Activated B cell treated with CpG ODN at 0.5 μM for 24 hours (primary cell): Measurements from ENCODE around the gene STC2. TPM values are rescaled to one million over a fixed set of nuclear protein-coding genes. Genes with fewer than 3 reads are reported as not detected.
A peak's percentile ranks its signal among the peaks of the same experiment; 100 is the strongest.

Experiments
- ATAC-seq: fragments of 200-7000 bp; cut with Tn5 transposase; one replicate; pipeline ENCODE4 v1.10.0; 2021; ENCODE audit warnings: low read depth, mild to moderate bottlenecking, moderate library complexity
- CTCF ChIA-PET: fragments of 350-600 bp; sonication (Branson Sonifier 250); formaldehyde crosslinking; loops from one replicate; lab custom pipeline; 2021; ENCODE audit warnings: antibody characterized with exemption; lab: Charles Lee
- POLR2A ChIA-PET: fragments of 350-600 bp; sonication (Branson Sonifier 250); formaldehyde crosslinking; loops from one replicate; lab custom pipeline; 2021; ENCODE audit warnings: antibody characterized with exemption; lab: Charles Lee
- DNase-seq: peaks from one replicate; pipeline ENCODE4 v3.0.0; 2022
- H3K27ac Mint-ChIP-seq: one replicate; pipeline ENCODE4 v1.8.0; 2020; ENCODE audit warnings: mixed read lengths
- H3K27me3 Mint-ChIP-seq: one replicate; pipeline ENCODE4 v1.8.0; 2021; ENCODE audit warnings: mixed read lengths
- H3K36me3 Mint-ChIP-seq: one replicate; pipeline ENCODE4 v1.8.0; 2021; ENCODE audit warnings: low read depth, mixed read lengths
- H3K4me1 Mint-ChIP-seq: one replicate; pipeline ENCODE4 v1.8.0; 2021; ENCODE audit warnings: mixed read lengths
- H3K4me3 Mint-ChIP-seq: one replicate; pipeline ENCODE4 v1.8.0; 2020; ENCODE audit warnings: mild to moderate bottlenecking, mixed read lengths
- H3K9me3 Mint-ChIP-seq: one replicate; pipeline ENCODE4 v1.8.0; 2020; ENCODE audit warnings: mixed read lengths
- CTCF ChIP-seq: fragments of 200-600 bp; IDR thresholded peaks from one replicate; pipeline ENCODE4 v1.8.0; 2022; ENCODE audit warnings: antibody characterized with exemption, mild to moderate bottlenecking
- intact Hi-C: fragments of 100-400 bp; cut with micrococcal nuclease; formaldehyde crosslinking; loops from one replicate; pipeline ENCODE4 v1.15.1; 2024
- total RNA-seq: library from RNA; stranded (reverse); gene quantifications from 2 replicates; pipeline ENCODE4 v1.2.3, GENCODE V29; 2022

The STC2 gene
- total RNA-seq, 1 donor from 2014 or later: 0.29 TPM

- no peak for ATAC-seq
- Mint-ChIP-seq H3K27ac (no peak overlapping the region), H3K27me3 (peaks cover 24% of the 10 kb centered on the region), H3K4me1 (peaks cover 11% of the 10 kb centered on the region), H3K9me3 (no peaks in the 10 kb centered on the region), H3K4me3 (no peak overlapping the region), H3K36me3 (no peaks in the 10 kb centered on the region)
- POLR2A ChIA-PET: no interaction called here
- DNase-seq: no peak
- TF ChIP-seq CTCF: no peak
- CTCF ChIA-PET: no interaction called here
- intact Hi-C loops: no loop called here
Measured at GRCh38 chr5:173296737-173297676, 31.2 kb downstream of the STC2 start.

GRCh38 chr5:173295796-173296195 is 32.4 kb downstream of the STC2 start:
- no peak overlapping the region for H3K4me3 Mint-ChIP-seq

GRCh38 chr5:173294673-173295320 is 33.4 kb downstream of the STC2 start:
- ChIA-PET POLR2A (no interaction called here), CTCF (interaction anchor here (0.8 to 2.2 kb wide), 5 partner anchors 37 to 1022 kb away, joined by 3 to 7 read pairs (median 3); no protein-coding TSS in a partner anchor)
- ATAC-seq: no peak
- H3K4me3 Mint-ChIP-seq: no peak overlapping the region
- intact Hi-C loops: loop anchor here (1.0 to 5.0 kb wide), 3 partner anchors 38 to 679 kb away; no protein-coding TSS in a partner anchor
- no peak overlapping the region for H3K27ac Mint-ChIP-seq
- peaks cover 36% of the 10 kb centered on the region for H3K27me3 Mint-ChIP-seq
- no peak for DNase-seq
- H3K4me1 Mint-ChIP-seq: peaks cover 11% of the 10 kb centered on the region
- H3K36me3 Mint-ChIP-seq: no peaks in the 10 kb centered on the region
- no peak for TF ChIP-seq CTCF
- no peaks in the 10 kb centered on the region for H3K9me3 Mint-ChIP-seq

More at GRCh38 chr5:173295796-173296195, 32.4 kb downstream of the STC2 start:
- Mint-ChIP-seq H3K9me3 (no peaks in the 10 kb centered on the region), H3K4me1 (peaks cover 11% of the 10 kb centered on the region), H3K36me3 (no peaks in the 10 kb centered on the region), H3K27me3 (peaks cover 30% of the 10 kb centered on the region), H3K27ac (no peak overlapping the region)
- ATAC-seq (no peak), DNase-seq (no peak)
- POLR2A ChIA-PET: no interaction called here
- CTCF ChIA-PET: interaction anchor here (2.2 kb wide), 1 partner anchor 36 kb away, joined by 7 read pairs; no protein-coding TSS in a partner anchor
- no peak for TF ChIP-seq CTCF
- intact Hi-C loops: no loop called here

GRCh38 chr5:173293817-173294672 is 34.2 kb downstream of the STC2 start:
- intact Hi-C loops: loop anchor here (1.0 to 5.0 kb wide), 3 partner anchors 38 to 679 kb away; no protein-coding TSS in a partner anchor
- Mint-ChIP-seq H3K27ac (no peak overlapping the region), H3K4me3 (no peak overlapping the region), H3K27me3 (peaks cover 41% of the 10 kb centered on the region), H3K9me3 (no peaks in the 10 kb centered on the region), H3K4me1 (peaks cover 11% of the 10 kb centered on the region), H3K36me3 (no peaks in the 10 kb centered on the region)
- ChIA-PET POLR2A (no interaction called here), CTCF (interaction anchor here (0.7 to 2.2 kb wide), 7 partner anchors 11 to 1023 kb away, joined by 3 to 7 read pairs (median 3); no protein-coding TSS in a partner anchor)
- no peak for TF ChIP-seq CTCF
- DNase-seq (peak; percentile 53), ATAC-seq (peak; percentile 69)
